Chondrocyte (in vitro differentiated cells): ENCODE results near the gene PMAIP1. TPM values are rescaled to one million over a fixed set of nuclear protein-coding genes. Genes with fewer than 3 reads are reported as not detected.

Experiments
- DNase-seq: peaks from one replicate; pipeline ENCODE4 v3.0.0; 2021; ENCODE audit warnings: mixed read lengths, low spot score
- H3K27ac Mint-ChIP-seq: one replicate; pipeline ENCODE4 v1.8.0; 2021; ENCODE audit warnings: mild to moderate bottlenecking, moderate library complexity, mixed read lengths; ENCODE audit not compliant: unreplicated experiment
- H3K27me3 Mint-ChIP-seq: 2 replicates; pipeline ENCODE4 v1.8.0; 2021; ENCODE audit warnings: low read depth, mixed read lengths
- H3K36me3 Mint-ChIP-seq: 2 replicates; pipeline ENCODE4 v1.8.0; 2021; ENCODE audit warnings: low read depth, mixed read lengths
- H3K4me1 Mint-ChIP-seq: 2 replicates; pipeline ENCODE4 v1.8.0; 2021; ENCODE audit warnings: low read depth, mild to moderate bottlenecking, mixed read lengths
- H3K4me3 Mint-ChIP-seq: one replicate; pipeline ENCODE4 v1.8.0; 2021; ENCODE audit warnings: mild to moderate bottlenecking, moderate library complexity, mixed read lengths; ENCODE audit not compliant: unreplicated experiment
- H3K9me3 Mint-ChIP-seq: 2 replicates; pipeline ENCODE4 v1.8.0; 2021; ENCODE audit warnings: low read depth, mixed read lengths
- CTCF ChIP-seq: fragments of 200-600 bp; sonication (generic); IDR thresholded peaks from 2 replicates; pipeline ENCODE4 v1.5.0; 2021; ENCODE audit warnings: antibody characterized with exemption, mild to moderate bottlenecking, moderate library complexity
- total RNA-seq: library from RNA; stranded (reverse); gene quantifications from 3 replicates; pipeline ENCODE4 v1.2.1, GENCODE V29; 2021

PMAIP1 gene
- total RNA-seq, 1 donor from 2014 or later: 8.0 TPM

- Mint-ChIP-seq H3K36me3 (no peaks in the 10 kb centered on the region), H3K4me1 (peaks cover 13% of the 10 kb centered on the region), H3K4me3 (no peak overlapping the region), H3K27me3 (no peaks in the 10 kb centered on the region), H3K9me3 (no peaks in the 10 kb centered on the region), H3K27ac (no peak overlapping the region)
- no peak for TF ChIP-seq CTCF
- DNase-seq: no peak
Observed at GRCh38 chr18:59952283-59953007, 52.6 kb downstream of the PMAIP1 start.

Other genes with a start within 250 kb of the PMAIP1 start
- 0.38 to 1.8 TPM (median 0.72 TPM) in 3 replicates for gene CCBE1, start 202.6 kb upstream of the PMAIP1 start, total RNA-seq